Stimulated activated CD8-positive, alpha-beta memory T cell treated with anti-CD3 and anti-CD28 coated beads, Interleukin-15, amount 100 ng/mL, for 48 hours (primary cell): Measurements from ENCODE around the gene GPR31.

Experiments used
- DNase-seq, 2 donors: peaks; one replicate each; pipeline ENCODE4 v3.0.0-alpha.2; 2020; ENCODE audit warnings: low read depth in 2 of 2

Gene GPR31

DNA sequence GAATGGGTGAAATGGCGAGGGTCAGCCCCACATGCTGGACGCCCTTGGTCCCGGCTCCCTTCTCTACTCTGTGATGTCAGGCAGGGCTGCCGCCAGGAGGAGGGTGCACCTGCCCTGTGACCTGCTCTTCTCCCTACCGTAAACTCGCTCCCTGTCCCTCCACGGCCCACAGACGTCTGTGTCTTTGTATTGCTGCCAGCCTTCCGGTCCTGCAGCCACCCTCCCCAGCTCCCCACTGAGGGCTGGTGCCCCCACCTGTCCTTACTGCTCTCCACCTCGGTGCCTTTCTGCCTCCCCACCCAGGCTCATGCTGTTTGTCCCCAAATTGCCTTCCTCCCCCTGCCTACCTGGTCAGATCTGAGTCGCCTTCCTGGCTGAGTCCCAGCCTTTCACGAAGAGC, 38.9 kb downstream of the GPR31 start:
- DNase-seq, result no peak

DNA sequence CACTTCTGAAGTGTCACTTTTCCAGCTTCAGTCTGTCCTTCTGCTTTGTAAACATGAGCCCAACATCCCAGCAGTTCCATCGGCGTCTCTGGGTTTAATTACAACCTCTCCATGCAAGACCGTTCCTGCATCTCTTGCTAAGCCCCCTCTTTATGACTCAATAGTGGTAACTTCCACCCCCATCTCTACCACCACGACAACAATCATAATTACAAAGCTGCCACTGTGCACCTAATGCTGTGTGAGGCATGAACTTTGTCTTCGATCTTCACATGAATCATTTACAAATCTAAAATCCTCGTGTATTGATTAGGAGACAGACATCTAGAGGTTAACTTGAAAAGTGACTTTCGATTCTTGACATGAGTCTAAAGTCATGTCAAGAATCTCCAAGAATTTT, 39.8 kb downstream of the GPR31 start:
- no peak for DNase-seq

DNA sequence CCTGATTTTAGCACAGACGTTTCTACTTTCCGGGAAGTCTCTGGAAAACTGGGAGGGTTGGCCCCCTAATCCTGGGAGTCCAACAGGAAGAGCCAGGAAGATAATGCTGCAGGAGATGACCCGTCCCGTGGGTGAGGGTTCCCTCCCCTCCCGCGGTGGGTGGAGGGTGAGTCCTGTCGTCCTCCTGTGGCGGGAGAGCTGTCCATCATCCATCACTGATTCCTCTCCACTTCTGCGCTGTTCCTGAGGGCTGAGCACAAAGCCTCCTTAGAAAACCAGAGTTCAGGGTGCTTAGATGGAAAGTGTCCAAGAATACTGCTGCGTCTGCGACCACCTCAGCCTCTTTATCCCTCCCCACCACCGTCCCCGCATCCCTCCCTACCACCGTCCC, 40.9 kb downstream of the GPR31 start:
- DNase-seq, result no peak

DNA sequence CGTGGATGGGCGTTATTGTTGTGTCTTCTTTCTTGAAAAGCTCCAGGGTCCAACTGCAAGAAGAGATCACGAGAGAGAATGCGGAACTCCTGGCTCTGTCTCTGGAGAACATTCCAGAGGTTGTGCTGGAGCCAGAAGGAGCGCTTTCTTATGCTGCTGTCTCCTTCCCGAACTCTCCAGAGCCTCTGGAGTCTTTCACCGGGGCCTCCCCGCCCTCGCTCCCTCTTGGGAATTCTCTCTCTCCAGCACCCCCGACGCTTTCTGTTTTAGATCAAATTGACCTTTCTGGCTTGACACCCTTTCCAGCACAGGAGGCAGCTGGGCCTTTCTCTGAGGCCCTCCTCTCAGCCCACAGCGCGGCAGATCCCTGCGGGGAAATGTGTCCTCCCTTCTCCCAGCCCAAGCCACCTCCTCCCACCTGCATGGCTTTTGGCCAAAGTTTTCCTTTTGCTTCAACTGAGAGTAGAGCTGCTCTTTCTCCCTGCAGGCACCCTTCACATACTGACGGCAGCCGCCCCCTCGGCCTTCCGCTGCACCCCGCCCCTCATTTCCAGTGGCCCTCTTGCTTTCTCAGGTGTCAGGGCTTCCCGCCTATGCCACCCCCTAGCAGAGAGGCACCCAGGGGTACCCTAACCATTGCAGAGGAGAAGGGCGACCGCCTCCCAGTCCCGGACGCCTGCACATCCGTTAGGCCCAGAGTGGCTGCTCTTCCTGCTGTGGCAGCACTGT, 41.5 kb downstream of the GPR31 start:
- no peak for DNase-seq

DNA sequence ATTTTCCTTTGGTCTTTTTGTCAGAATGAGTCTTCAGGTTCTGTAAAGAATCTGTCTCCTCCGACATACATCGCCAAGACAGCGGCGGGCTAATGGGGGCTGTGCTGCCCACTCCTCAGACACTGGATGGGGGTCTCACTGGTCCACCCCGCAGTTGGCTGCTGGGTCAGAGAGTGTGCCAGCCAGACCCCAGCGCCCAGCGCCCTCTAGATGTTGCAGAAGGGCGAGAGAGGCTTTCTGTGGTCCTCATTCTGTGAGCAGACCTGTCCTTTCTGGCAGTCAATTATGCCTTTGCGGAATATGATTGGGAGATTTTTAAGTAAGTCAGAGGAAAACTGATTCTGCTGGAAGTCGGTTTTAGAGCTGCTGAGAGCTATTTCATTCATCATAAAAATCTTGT, 42.7 kb downstream of the GPR31 start:
- DNase-seq, result no peak

DNA sequence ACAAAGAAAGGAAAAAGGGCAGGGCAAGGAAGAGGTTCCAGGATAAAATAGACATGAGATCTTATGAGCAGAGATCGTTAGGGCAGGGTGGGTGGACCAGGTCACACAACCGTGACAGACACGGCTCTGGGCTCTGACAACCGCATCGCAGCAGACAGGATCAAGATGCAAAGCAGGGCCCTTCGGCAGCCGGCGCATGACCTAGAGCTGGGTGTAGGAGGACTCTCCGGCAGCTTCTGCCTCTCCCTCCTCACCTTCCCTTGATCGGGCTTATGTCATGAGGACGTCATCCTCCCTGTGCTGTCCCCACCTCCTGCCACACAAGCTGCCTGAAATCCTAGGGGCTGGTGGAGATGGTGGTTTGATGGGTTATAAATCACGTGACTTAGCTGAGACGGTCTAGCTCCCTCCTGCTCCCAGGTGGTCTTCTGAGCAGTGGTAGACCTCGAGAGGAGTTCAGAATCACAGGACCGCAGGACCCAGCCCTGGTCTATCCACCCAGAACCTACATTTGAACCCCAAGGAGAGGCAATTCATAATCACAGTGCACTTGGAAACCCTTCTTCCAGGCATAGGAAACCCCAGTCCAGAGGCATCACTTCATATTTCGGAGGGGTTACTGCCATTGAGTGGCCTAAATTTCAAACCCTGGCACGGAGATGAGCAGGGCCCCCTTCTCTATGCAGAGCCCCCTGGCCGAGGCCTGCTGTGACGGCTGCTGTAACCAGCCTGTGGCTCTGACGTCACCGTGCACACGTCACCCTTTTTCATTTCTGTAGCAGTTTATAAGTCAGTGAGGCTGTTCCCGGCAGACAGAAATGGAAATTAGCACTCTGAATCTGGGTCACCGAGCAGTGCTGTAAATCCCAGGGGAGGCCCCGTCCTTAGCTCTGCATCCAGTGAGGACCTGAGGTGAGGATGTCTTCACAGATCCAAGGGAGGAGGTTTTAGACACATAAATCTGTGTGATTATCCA, 43.6 kb downstream of the GPR31 start:
- DNase-seq, result no peak

DNA sequence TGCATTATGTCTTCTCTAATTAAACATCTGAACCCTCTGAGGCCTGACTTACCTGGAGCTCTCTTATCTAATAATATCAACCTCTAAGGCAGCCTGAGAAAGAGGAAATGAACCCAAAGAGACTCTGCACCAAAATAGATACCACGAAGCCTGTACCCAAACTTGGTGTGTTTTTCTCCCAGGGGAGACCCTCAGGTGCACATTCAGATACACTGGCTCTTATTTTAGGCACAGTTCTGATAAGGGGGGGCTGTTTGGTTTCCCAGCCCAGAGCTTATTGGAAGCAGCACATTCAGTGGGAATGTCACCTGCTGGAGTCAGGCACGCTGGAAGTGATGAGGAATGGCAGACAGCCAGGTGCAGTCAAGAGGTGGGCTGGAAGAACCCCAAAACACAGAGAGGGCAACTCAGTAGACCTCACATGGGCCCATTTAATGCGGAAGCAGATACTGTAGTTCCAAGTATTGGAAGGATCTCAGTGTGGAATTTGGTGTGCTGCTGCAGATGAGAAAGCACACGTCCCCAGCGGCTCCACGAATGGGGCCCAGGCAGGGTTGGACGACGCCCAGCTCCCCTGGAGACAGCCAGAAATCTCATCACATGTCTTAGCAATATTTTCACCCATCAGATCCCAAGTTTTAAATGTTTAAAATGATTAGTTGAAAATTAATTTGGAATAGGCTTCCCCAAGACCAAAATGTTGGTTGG, 44.6 kb downstream of the GPR31 start:
- DNase-seq, result no peak

DNA sequence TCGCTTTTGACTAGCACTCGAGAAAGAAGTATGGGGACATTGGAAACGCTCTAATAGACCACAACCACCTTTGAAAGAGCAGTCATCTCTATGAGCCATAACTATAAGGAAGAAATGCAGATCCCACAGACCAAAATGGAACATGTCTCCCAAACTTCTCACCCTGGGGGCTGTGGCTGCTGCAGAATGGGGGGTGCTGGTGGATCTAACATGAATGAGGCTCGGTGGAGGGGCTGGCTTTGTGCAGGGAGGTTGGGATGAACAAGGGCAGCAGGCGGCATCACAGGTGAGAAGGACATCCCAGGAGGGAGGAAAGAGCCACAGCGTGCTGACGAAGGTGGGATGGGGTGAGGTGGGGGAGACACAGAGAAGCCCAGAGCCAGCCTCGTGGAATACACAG, 45.4 kb downstream of the GPR31 start:
- no peak for DNase-seq

DNA sequence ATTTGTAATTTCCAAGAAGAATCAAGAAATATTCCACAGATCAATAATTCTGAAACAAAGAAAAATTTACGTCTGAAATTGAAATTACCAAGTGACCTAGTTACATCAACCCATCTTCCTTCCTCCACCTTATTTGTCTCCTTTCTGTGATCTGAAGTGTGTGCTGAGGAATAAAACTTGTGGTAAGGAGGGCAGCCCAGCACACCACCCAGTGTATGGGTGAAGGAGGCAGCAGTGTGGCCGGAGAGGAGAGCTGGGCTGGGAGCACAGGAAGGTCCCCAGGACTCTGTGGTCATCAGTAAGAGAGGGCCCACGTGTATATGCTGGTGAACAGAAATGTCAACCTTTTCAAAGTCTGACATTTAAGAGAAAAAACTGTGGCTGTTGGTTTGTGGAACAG, 46.2 kb downstream of the GPR31 start:
- DNase-seq, result no peak

DNA sequence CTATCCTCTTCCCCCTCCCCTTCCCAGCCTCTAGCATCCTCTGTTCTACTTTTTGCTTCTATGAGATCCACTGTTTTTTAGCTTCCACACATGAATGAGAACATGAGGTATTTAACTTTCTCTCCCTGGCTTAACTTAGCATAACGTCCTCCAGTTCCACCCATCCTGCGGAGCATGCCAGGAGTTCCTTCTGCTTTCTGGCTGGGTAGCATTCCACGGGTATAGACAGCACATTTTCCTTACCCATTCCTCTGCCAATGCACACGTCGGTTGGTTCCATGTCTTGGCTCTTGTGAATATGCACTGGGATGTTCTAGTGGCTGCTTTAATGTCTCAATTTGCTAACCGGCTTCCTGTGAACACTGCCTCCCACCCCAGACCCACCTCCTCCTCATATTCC, 48.1 kb downstream of the GPR31 start:
- DNase-seq, result no peak

DNA sequence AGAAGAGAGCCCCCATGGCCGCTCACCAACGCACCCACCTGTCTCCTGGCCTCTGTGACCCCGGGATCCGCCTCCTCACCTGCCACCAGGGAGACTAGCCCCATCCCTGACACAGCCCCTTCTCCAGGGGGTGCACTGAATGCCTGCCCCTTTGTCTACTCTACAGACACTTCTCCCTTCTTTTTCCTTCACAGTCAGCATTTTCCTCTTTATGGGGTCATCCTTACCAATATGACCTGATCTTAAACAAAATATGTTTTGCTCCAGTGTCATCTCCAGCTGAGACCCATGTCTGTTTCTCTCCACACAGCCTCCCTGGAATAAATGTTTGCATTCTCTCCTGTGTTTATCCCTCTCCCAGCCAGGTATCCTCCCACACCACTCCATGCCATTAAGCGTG, 49.5 kb downstream of the GPR31 start:
- no peak for DNase-seq

DNA sequence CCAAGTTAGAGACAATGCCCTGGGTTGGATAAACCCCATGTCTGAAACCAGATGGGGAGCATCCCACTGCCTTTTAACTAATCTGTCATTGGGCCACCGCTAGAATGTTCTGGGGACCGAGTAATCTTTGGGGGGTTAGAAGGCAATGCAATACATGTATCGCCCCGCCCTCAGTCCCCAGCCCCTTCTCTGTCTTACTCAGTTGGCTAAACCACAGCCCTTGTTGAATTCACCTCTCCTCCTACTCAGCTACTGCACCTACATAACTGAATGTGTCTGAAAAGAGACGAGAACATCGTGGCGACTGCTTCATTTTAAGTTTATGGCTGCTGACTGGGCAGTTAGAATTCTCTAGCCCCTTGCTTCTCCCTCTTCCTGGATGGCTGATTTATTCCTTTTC, 50.0 kb downstream of the GPR31 start:
- DNase-seq, result no peak

DNA sequence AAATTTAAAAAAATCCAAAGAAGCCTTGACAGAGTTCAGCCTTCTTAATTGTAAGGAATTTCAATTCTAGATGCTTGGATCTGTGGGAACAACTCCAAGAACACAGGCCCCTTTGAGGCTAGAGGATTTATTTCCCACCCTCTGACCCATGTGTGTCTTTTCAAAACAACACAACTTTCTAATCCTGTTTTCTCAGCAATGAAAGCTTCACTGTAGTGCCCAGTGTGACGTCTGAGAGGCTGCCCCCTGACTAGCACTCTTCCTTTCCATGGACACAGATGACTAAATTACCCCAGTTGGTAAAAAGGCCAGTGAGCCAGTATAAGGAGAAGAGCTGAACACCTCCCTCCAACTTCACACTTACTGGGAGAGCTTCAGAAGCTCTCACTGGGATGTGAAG, 51.4 kb downstream of the GPR31 start:
- no peak for DNase-seq
